ENCODE results near the gene GRK4.

The GRK4 gene

DNA sequence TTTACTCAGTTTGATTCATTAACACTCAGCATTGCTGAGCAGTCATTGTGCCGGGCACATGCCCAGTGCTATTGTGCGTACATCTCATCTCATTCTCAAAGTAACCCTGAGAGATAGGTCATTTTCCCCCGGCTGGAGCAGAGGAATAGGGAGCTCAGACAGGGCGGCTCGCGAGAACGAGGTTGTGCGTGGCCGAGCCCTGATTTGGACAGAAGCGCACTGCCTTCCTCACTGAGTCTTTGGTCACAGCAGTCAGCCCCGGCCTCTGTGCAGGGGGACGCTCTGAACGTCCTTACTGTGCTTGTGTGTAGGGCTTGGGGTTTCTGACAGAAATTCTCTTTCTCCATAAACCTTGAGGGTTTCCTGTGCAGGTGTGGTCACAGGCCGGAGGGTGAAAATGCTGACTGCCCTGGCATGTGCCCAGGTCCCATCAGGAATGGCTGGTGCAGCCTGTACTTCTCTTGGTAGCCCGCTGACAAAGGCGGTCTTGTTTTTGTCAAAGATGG is 39.6 kb upstream of the GRK4 start:
- DNase-seq (ENCODE audit: low read depth), result no peak
- no peak overlapping the region for H3K4me3 ChIP-seq (ENCODE audit: low read length)
- TF ChIP-seq, protein P1, sequence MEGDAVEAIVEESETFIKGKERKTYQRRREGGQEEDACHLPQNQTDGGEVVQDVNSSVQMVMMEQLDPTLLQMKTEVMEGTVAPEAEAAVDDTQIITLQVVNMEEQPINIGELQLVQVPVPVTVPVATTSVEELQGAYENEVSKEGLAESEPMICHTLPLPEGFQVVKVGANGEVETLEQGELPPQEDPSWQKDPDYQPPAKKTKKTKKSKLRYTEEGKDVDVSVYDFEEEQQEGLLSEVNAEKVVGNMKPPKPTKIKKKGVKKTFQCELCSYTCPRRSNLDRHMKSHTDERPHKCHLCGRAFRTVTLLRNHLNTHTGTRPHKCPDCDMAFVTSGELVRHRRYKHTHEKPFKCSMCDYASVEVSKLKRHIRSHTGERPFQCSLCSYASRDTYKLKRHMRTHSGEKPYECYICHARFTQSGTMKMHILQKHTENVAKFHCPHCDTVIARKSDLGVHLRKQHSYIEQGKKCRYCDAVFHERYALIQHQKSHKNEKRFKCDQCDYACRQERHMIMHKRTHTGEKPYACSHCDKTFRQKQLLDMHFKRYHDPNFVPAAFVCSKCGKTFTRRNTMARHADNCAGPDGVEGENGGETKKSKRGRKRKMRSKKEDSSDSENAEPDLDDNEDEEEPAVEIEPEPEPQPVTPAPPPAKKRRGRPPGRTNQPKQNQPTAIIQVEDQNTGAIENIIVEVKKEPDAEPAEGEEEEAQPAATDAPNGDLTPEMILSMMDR (conservative IDR thresholded peaks at IDR 0.05; ENCODE audit: low read length), result no peak

DNA sequence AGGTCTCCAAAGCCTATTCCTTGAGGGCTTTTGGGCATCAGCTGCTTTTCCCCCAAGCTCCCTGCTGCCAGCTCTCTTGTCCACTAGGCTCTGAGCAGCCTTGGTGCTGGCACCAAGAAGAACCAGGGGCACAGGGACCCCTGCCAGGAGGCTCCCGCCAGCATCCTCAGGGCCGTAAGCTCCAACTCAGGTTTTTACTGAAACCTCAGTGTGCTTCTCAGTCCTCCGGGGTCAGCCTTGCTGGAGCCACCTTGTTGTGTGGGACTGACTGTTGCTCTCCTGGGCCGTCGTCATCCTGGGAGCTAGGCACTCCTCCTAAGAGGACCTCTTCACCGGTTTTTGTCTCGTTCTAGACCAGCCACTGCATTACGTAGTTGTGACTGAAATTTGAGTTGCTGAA is 39.1 kb upstream of the GRK4 start:
- H3K4me3 ChIP-seq (ENCODE audit: low read length), result no peak overlapping the region
- no peak for DNase-seq (ENCODE audit: low read depth)
- TF ChIP-seq, protein P1 (conservative IDR thresholded peaks at IDR 0.05; ENCODE audit: low read length), result no peak

DNA sequence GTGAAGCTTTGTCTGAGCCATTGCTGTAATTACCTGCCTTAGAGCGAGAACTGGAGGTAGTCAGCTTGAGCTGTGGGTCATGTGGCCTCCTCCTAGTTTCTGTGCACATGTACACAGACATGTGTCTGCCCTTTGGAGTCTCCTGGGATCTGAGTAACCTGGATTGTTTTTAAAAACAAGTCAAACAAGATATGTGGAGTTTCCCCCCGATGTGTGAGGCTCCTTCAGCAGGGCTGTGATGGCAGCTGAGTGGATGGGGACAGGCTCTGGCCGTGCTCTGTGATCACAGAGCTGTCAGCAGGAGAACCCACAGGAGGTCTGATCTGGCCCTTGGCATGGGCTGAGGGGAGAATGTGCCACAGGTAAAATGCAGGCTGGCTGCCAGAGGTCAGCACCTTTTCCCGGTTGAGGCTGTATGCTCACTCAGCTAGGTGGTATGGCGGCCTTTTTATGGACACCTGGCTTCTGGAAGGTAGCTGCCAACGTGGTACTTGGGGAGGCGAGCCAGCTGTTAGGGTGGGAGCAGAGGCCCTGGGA is 38.5 kb upstream of the GRK4 start:
- no peak for DNase-seq (ENCODE audit: low read depth)
- no peak overlapping the region for H3K4me3 ChIP-seq (ENCODE audit: low read length)
- TF ChIP-seq, protein P1 (conservative IDR thresholded peaks at IDR 0.05; ENCODE audit: low read length), result no peak

DNA sequence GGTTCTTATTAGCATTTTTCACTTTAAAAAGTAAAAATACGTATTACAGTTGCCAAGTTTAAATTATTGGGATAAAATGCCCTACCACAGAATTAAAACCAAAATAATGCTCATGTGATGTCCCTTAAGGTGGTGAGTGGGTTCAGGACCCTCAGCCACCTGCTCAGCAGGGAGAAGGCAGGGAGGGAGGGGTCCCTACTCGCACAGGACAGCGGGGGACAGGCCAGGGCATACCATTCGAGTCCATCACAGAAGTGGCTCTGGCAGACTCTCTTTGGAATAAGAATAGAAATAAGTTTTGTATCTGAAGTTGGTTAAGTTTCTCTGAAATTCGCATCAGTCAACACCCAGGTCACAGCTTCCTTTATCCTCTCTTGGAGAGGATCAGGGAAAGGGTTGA is 37.9 kb upstream of the GRK4 start:
- DNase-seq (ENCODE audit: low read depth), result no peak
- TF ChIP-seq, protein P1 (conservative IDR thresholded peaks at IDR 0.05; ENCODE audit: low read length), result no peak
- H3K4me3 ChIP-seq (ENCODE audit: low read length), result no peak overlapping the region

DNA sequence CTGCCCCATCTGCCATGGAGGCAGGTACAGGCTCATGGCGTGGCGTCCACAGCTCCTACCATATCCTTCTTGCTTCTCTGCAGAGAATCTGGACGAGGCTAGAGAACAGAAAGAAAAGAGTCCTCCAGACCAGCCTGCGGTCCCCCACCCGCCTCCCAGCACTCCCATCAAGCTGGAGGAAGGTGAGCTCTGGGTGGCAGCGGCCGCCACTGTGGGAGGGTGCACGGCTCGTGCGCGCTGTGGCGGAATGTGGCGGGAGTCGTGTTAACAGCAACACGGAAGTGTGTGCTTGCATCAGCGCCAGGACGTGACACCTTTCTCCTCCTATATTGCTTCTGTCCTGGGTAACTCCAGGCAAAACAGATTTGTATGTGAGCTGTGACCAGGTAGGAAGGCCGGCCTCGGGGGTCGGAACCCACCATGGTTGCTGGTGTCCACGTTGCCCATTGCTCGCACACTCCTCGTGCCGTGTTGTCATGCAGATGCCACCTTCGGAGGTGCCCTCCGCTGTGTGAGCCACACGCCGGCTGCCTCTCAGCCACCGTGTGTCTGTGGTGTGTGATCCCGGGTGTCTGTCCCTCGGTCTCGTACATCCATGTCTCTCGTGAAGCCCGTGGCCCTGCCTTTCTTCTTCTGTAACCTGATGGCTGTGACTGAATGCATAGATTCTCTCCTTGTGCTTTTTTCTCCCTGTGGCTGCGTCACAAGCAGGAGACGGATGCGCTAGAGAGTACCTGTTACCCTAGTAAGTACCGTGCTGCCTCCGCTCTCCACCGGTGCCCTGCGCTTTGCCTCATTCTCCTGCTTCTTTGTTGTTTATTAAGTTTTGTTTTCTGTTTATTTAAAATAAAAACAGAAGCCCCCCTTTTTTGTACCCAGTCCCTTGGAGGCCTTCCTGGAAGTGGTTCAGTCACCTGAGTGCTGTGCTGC is 37.2 kb upstream of the GRK4 start:
- DNase-seq (ENCODE audit: low read depth), result no peak
- no peak overlapping the region for H3K4me3 ChIP-seq (ENCODE audit: low read length)
- TF ChIP-seq, protein P1 (conservative IDR thresholded peaks at IDR 0.05; ENCODE audit: low read length), result no peak

DNA sequence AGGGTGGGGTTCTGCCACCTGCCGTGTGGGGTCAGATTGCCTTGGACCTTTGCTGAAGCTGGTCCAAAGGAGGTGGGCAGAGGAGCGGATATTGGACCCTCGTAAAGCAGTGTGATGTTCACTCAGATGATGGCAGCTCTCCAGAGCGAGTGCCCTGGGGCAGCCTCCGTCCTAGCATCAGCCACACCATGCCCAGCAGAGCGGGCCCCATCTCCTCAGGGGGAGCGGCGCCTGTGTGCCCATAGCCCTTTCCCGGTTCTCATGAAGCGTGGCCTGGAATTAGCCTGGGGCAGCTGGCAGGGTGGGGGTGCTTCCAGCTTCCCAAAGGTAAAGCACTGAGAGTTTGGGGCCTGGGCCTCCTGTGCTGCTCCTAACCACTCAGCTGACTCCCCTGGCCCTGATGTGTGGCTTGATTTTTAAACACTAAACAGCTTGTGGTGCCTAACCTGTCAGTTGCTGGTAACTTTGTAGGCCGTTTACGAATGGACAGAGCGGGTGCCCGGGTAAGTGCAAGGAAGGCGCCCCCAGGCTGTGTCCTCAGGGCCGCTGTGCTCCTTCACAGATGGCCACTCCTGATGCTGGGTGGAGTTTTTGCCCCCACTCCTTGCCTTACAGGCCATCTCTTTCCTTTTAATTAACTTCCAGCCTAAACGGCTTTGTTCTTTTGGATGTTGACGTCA is 36.2 kb upstream of the GRK4 start:
- DNase-seq (ENCODE audit: low read depth), result no peak
- TF ChIP-seq, protein P1 (conservative IDR thresholded peaks at IDR 0.05; ENCODE audit: low read length), result no peak
- H3K4me3 ChIP-seq (ENCODE audit: low read length), result no peak overlapping the region

Data from AG10803 (cell line).